GM21526 (cell line): Measurements from ENCODE around the gene MARK2.
"Not testable (repeated sequence)": the region's sequence is repeated elsewhere in the genome, so short reads cannot be mapped to it uniquely, and the experiment has no call there.

Experiments used
- ATAC-seq: cut with Tn5 transposase; IDR thresholded peaks from one replicate; pipeline ENCODE4 v1.9.1; 2021; ENCODE audit warnings: moderate library complexity; ENCODE audit not compliant: unreplicated experiment, low FRiP score

MARK2 gene

DNA sequence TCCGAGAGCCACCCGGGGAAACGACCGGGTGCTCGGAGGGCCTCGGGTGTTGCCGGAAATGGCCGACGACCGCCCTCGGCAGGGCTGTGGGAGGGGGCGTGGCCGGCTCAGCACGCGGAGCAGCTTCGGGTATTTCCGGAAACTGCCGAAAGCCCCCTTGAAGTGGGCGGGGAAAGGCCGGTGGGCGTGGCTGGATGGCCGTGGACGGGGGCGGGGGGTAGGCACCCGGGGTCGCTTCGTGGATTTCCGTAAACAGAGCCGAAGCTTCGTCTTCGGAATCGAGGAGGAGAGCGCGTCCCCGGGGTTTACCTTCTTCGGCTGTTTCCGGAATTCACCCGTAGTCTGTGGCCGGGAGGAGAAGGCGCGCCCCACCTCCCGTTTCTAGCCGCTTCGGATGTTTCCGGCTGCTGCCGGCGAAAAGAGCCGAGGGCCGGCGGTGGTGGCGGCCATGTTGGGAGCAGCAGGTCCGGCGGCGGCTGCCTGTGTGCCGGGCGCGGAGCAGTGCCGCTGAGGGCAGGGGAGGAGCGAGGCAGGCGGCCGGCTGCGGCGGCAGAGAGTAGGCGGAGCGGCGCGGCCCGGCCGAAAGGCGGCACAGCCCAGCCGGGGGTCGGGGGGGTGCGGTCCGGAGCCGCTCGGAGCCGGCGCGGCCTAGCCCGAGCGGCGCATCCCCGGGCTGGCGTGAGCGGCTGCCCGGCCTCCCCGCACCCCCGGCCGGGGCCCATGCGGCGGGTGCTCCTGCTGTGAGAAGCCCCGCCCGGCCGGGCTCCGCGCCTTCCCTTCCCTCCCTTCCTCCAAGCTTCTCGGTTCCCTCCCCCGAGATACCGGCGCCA is at the start of gene MARK2:
TSS of gene MARK2 (plus strand) at position 433 of the 830 bp plus-strand sequence. CDS start at position 830, 397 bp downstream.
- ATAC-seq: peak; percentile 63

- ATAC-seq: no peak
Measured at GRCh38 chr11:63791495-63792167, 47.3 kb upstream of the MARK2 start.

DNA sequence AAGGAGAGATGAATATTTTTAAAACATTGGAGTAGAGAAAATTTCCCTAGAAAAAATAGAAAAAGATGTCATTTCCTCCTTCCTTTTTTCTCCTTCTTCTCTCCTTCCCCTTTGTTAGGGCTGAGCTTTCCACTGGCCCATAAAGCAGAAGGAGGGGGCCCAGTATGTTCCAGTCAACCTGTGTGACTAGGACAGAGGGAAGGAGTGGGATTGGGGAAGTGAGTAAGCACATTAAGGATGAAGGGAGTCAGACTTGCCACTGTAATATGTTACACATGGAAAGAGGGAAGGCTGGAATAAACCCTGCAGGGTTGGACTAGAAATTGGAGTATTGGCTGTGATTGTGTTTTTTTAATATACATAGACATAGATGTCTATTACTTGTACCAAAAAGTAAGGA is 45.7 kb upstream of the MARK2 start:
- ATAC-seq: no peak

- no peak for ATAC-seq
Measured at GRCh38 chr11:63795066-63795465, 43.8 kb upstream of the MARK2 start.

GRCh38 chr11:63800921-63801320 is 38.0 kb upstream of the MARK2 start:
- ATAC-seq: no peak

- no peak for ATAC-seq
Measured at GRCh38 chr11:63802637-63803414, 36.1 kb upstream of the MARK2 start.

DNA sequence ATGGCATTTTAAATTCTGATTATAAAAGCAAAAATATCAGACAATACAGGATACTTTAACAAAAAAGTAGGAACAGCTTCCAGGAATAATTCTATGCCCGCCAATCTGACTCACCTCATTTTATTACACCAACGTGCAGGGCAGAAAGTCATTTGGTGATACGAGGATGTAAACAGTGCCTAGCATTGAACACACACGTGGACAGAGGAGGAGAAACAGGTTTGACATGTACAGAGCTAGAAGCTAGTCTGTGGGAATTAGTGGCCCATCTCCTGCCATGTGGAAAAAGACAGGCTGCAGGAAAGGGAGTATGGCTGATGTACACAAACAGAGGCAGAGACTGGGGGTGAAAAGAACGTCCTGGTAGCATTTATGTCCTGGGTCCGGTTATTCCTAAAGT is 34.7 kb upstream of the MARK2 start:
- no peak for ATAC-seq

DNA sequence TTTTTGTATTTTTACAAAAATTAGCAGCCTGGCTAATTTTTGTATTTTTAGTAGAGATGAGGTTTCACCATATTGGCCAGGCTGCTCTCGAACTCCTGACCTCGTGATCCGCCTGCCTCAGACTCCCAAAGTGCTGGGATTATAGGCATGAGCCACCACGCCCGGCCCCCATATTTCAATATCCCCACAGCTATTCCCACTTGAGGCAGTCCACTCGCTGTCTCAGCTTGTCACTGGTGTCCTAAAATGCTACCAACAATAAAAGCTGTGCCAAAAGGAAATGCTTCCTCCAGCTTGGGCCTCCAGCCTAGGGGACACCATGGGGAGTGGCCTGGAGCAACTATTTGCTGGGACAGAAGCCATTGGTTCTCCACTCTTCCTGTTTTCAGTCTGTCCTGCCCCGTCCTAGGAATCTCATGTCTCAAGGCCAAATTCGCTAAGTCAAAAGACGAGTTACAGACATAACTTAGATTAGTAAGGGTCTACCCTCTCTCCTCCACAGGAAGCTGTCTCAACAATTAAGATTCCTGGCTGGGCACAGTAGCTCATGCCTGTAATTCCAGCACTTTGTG is 33.0 kb upstream of the MARK2 start:
- no peak for ATAC-seq

DNA sequence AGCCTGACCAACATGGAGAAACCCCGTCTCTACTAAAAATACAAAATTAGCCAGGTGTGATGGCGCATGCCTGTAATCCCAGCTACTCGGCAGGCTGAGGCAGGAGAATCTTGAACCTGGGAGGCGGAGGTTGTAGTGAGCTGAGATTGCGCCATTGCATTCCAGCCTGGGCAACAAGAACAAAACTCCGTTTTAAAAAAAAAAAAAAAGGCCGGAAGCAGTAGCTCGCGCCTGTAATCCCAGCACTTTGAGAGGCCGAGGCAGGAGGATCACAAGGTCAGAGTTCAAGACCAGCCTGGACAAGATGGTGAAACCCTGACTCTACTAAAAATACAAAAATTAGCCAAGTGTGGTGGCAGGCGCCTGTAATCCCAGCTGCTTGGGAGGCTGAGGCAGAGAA is 28.5 kb upstream of the MARK2 start:
- not testable (repeated sequence) for ATAC-seq

GRCh38 chr11:63811522-63811921 is 27.4 kb upstream of the MARK2 start:
- no peak for ATAC-seq

GRCh38 chr11:63813035-63813562 is 25.8 kb upstream of the MARK2 start, which contains the start of gene SPINDOC:
SPINDOC (plus strand) TSS chr11:63813456; CDS start chr11:63813687, 231 bp downstream.
- peak; percentile 54 for ATAC-seq

DNA sequence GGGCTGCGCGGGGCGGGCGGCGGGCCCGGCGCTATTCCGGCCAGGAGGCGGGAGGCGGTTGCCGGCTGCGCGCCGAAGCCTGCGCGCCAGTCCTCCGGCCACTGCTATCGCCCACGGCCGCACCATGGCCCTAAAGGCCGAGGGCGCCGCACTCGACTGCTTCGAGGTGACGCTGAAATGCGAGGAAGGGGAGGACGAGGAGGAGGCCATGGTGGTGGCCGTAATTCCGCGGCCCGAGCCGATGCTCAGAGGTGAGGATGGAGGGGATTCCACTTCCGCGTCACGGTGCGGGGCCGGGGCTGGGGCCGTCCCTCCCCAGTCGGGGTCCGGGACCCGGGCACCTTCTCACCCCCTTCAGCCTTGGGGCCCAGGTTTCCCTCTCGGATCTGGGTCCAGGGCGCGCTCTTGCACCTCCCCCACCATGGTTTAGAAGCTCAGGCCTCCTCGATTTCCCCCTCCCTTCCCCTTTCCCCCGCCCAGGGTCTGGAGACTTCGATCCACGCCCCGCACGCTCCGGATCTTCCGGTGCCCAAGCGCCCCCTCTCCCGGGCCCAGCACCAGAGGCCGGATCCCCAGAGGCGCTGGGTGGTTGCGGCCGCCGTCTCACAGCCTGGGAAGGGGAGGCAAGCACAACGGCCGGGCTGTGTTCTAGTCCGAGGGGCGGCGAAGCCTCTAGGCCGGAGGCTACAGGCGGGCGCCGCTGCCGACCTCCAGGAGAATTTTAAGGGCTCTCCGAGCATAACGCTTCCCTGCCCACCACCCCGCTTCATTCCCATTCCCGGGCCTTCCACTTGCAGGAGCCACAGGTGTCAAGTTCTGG is 25.1 kb upstream of the MARK2 start:
- peak; percentile 34 for ATAC-seq

- ATAC-seq: no peak
Measured at GRCh38 chr11:63814383-63814736, 24.6 kb upstream of the MARK2 start.

- no peak for ATAC-seq
Measured at GRCh38 chr11:63816166-63816565, 22.7 kb upstream of the MARK2 start.

DNA sequence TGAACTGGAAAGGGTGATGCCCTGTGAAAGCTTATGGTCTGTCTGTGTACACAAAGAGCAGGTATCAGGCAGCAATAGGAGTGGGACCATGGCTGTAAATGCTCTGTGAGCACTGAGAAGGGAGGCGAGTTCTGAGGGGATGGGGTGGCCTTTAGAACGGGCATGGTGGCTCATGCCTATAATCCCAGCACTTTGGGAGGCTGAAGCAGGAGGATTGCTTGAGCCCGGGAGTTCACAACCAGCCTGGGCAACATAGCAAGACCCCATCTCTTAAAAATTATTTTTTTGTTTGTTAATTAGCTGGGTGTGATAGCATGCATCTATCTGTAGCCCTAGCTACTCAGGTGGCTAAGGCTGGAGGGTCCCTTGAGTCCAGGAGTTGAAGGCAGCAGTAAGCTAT is 22.2 kb upstream of the MARK2 start:
- ATAC-seq: no peak

DNA sequence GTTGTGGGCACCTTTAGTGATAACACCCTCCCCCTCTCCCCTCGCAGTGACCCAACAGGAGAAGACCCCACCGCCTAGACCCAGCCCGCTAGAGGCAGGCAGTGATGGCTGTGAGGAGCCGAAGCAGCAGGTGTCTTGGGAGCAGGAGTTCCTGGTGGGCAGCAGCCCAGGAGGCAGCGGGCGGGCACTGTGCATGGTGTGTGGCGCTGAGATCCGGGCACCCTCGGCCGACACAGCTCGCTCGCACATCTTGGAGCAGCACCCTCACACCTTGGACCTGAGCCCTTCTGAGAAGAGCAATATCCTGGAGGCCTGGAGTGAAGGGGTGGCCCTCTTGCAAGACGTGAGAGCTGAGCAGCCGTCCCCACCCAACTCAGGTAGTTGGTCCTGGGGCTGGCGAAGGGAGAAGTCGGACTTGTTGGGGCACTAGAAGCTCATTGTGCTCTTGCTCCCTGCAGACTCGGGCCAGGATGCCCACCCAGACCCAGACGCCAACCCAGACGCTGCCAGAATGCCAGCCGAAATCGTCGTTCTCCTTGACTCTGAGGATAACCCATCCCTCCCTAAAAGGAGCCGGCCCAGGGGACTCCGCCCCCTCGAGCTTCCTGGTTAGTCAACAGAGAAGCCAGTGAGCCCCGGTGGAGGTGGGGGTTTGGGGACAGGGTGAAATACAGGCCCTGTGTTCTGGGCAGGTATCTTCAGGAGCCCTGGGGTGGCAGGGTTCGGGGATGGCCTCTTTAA is 21.0 kb upstream of the MARK2 start:
- no peak for ATAC-seq

GRCh38 chr11:63818609-63819008 is 20.3 kb upstream of the MARK2 start:
- no peak for ATAC-seq

- no peak for ATAC-seq
Measured at GRCh38 chr11:63821411-63821810, 17.5 kb upstream of the MARK2 start.
